K562 (cell line): ENCODE data around the gene ADORA1. TPM values are rescaled to one million over a fixed set of nuclear protein-coding genes. Genes with fewer than 3 reads are reported as not detected.

ENCODE experiments used
- ADNP ChIP-seq: fragments of 200-800 bp; sonication (Bioruptor generic); IDR thresholded peaks from 2 replicates; pipeline ENCODE4 v1.6.1; 2016; ENCODE audit warnings: missing genetic modification characterization, missing compliant biosample characterization
- BDP1 ChIP-seq: IDR thresholded peaks from 3 replicates; pipeline ENCODE4 v1.6.1; 2011; ENCODE audit not compliant: insufficient read length, insufficient read depth
- CTCF ChIP-seq, 3 experiments: IDR thresholded peaks in 2 of 3; conservative IDR thresholded peaks in 1 of 3; 2 replicates each; pipeline ENCODE4 v1.5.1; 2011 to 2012; ENCODE audit warnings: low read length in 3 of 3, mild to moderate bottlenecking in 3 of 3, control low read depth in 2 of 3, improper control_type of control experiment in 1 of 3, inconsistent platforms in 1 of 3, low read depth in 1 of 3, mixed read lengths in 1 of 3, moderate library complexity in 1 of 3; ENCODE audit not compliant: insufficient read depth in 2 of 3
- GATA2 ChIP-seq: sonication (generic); formaldehyde crosslinking; IDR thresholded peaks from 2 replicates; pipeline ENCODE4 v1.4.0; 2020; ENCODE audit warnings: mild to moderate bottlenecking, missing genetic modification reagents
- HCFC1 ChIP-seq: IDR thresholded peaks from 2 replicates; pipeline ENCODE4 v1.6.1; 2012; ENCODE audit warnings: low read depth, low read length, improper control_type of control experiment
- RBM14 ChIP-seq: fragments of 200-400 bp; formaldehyde crosslinking; IDR thresholded peaks from 2 replicates; pipeline ENCODE4 v1.6.1; 2018; ENCODE audit warnings: low read depth, mild to moderate bottlenecking, low read length, moderate library complexity, borderline replicate concordance; ENCODE audit not compliant: insufficient read depth
- TEAD1 ChIP-seq, 2 experiments: fragments of 450-650 bp in 1 of 2; sonication (generic) in 1 of 2; formaldehyde crosslinking; IDR thresholded peaks; 2 replicates each; pipeline versions ENCODE4 v1.4.0 to v1.8.0; 2020 to 2022; ENCODE audit warnings: mild to moderate bottlenecking in 2 of 2, missing genetic modification reagents in 1 of 2
- ZNF263 ChIP-seq: sonication (generic); formaldehyde crosslinking; IDR thresholded peaks from 2 replicates; pipeline ENCODE4 v1.8.0; 2022; ENCODE audit warnings: mild to moderate bottlenecking, missing genetic modification reagents, borderline replicate concordance
- polyA plus RNA-seq, 8 experiments: library from polyadenylated mRNA; depleted of rRNA in 4 of 8; stranded (reverse) in 5 of 8; unstranded in 3 of 8; fragments of >200 nt; fragmentation: Nextera tagmentation in 2 of 8; fragmentation: Illumina TruSeq in 1 of 8; extraction: Ambion mirVana in 2 of 8; extraction: Trizol in 1 of 8; gene quantifications; 2 replicates each; pipeline versions ENCODE4 v1.2.1 to v1.2.3, GENCODE V29; 2011 to 2014; ENCODE audit warnings: inconsistent platforms in 1 of 8, missing spikeins in 1 of 8
- total RNA-seq, 7 experiments: library from RNA; depleted of rRNA in 6 of 7; stranded (reverse); fragments of >200 nt in 6 of 7; fragmentation: Illumina TruSeq in 2 of 7; extraction: Trizol in 2 of 7; gene quantifications; 2 replicates each; pipeline versions ENCODE4 v1.2.1 to v1.2.3, GENCODE V29; 2011 to 2021; ENCODE audit warnings: low replicate concordance in 1 of 7
- TF ChIP-seq, protein P1 (sequence below): fragments of 450-650 bp; formaldehyde crosslinking; conservative IDR thresholded peaks from 2 replicates; pipeline ENCODE4 v1.4.0; 2022; ENCODE audit warnings: mild to moderate bottlenecking, missing genetic modification characterization
- TF ChIP-seq, protein P2 (sequence below): fragments of 450-650 bp; formaldehyde crosslinking; IDR thresholded peaks from 2 replicates; pipeline ENCODE4 v1.4.0; 2020; ENCODE audit warnings: mild to moderate bottlenecking, moderate library complexity
- TF ChIP-seq, protein P3 (sequence below): fragments of 250-450 bp; sonication (Bioruptor Pico); IDR thresholded peaks from 2 replicates; pipeline ENCODE4 v1.5.0; 2021

Gene ADORA1
- total and polyA plus RNA-seq, 9 of the 15 experiments (the other 6 are each of a cell fraction or from before 2014, with no cell fraction given), result not detected

DNA sequence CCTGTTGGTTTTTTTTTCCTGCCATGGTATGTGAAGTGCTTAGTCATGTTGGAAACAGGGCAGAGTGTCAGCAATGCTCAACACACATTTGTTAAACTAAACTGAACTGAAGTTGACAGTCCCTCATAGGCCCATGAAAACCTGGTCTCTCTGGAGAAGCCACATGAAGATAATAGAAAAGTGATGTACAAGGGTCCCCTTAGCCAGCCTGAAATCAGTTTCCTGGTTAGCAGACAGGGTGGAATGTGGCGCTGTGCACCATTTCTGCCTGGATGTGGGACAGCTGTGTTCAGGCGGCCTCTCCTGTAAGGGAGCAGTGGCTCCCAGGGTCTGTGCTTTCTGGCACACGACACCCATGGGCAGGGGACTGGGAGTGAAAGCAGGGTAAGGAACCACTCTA lies 68.8 kb downstream of the ADORA1 start (continued):
- TF ChIP-seq, protein P1, sequence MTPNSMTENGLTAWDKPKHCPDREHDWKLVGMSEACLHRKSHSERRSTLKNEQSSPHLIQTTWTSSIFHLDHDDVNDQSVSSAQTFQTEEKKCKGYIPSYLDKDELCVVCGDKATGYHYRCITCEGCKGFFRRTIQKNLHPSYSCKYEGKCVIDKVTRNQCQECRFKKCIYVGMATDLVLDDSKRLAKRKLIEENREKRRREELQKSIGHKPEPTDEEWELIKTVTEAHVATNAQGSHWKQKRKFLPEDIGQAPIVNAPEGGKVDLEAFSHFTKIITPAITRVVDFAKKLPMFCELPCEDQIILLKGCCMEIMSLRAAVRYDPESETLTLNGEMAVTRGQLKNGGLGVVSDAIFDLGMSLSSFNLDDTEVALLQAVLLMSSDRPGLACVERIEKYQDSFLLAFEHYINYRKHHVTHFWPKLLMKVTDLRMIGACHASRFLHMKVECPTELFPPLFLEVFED (CRISPR knock-in tag), result no peak
- no peak for TF ChIP-seq GATA2 (CRISPR knock-in tag)
- no peak for TF ChIP-seq ADNP (tag)
- peak in 1 of 2 experiments; percentile 96; a peak in 2 of 4 replicates for TF ChIP-seq TEAD1 (CRISPR knock-in tag; IDR thresholded peaks at IDR 0.05)
- TF ChIP-seq, protein P2, sequence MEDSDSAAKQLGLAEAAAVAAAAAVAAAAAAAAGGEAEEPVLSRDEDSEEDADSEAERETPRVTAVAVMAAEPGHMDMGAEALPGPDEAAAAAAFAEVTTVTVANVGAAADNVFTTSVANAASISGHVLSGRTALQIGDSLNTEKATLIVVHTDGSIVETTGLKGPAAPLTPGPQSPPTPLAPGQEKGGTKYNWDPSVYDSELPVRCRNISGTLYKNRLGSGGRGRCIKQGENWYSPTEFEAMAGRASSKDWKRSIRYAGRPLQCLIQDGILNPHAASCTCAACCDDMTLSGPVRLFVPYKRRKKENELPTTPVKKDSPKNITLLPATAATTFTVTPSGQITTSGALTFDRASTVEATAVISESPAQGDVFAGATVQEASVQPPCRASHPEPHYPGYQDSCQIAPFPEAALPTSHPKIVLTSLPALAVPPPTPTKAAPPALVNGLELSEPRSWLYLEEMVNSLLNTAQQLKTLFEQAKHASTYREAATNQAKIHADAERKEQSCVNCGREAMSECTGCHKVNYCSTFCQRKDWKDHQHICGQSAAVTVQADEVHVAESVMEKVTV (CRISPR knock-in tag), result no peak
- TF ChIP-seq, protein P3, sequence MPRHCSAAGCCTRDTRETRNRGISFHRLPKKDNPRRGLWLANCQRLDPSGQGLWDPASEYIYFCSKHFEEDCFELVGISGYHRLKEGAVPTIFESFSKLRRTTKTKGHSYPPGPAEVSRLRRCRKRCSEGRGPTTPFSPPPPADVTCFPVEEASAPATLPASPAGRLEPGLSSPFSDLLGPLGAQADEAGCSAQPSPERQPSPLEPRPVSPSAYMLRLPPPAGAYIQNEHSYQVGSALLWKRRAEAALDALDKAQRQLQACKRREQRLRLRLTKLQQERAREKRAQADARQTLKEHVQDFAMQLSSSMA (CRISPR knock-in tag), result no peak
- no peak for TF ChIP-seq RBM14
- no peak for TF ChIP-seq ZNF263
- TF ChIP-seq CTCF (IDR thresholded peaks at IDR 0.05 in 2 of 3, conservative IDR thresholded peaks at IDR 0.05 in 1 of 3; ENCODE audit: insufficient read depth in 2 of 3, low read depth in 1 of 3, low read length in 3 of 3), result peak; percentile 20 to 55 (median 45); a peak in 5 of 6 replicates
- no peak for TF ChIP-seq BDP1
- TF ChIP-seq HCFC1, result no peak
